Esophagus muscularis mucosa (tissue), 3 donors: ENCODE measurements around the gene EHF.

Experiments
- CTCF ChIP-seq, 3 experiments: fragments of 200-600 bp in 2 of 3; fragments of 450-650 bp in 1 of 3; sonication (generic) in 2 of 3; IDR thresholded peaks; one replicate each; pipeline ENCODE4 v1.5.1; 2017 to 2019; ENCODE audit warnings: antibody characterized with exemption in 3 of 3, mild to moderate bottlenecking in 2 of 3, moderate library complexity in 1 of 3
- POLR2A ChIP-seq: fragments of 450-650 bp; IDR thresholded peaks from one replicate; pipeline ENCODE4 v1.6.1; 2017; ENCODE audit warnings: antibody characterized with exemption, moderate library complexity, mild to moderate bottlenecking, low read depth

GRCh38 chr11:34586488-34587281 lies 34.2 kb upstream of the EHF start:
- TF ChIP-seq POLR2A (no peak), CTCF (IDR thresholded peaks at IDR 0.05) (no peak)
